GM21360 (cell line): ENCODE data around the gene PHTF2.
A peak's percentile ranks its signal among the peaks of the same experiment; 100 is the strongest.

Experiments used
- ATAC-seq: cut with Tn5 transposase; IDR thresholded peaks from one replicate; pipeline ENCODE4 v1.9.1; 2021; ENCODE audit warnings: mild to moderate bottlenecking, moderate library complexity; ENCODE audit not compliant: unreplicated experiment

The PHTF2 gene

DNA sequence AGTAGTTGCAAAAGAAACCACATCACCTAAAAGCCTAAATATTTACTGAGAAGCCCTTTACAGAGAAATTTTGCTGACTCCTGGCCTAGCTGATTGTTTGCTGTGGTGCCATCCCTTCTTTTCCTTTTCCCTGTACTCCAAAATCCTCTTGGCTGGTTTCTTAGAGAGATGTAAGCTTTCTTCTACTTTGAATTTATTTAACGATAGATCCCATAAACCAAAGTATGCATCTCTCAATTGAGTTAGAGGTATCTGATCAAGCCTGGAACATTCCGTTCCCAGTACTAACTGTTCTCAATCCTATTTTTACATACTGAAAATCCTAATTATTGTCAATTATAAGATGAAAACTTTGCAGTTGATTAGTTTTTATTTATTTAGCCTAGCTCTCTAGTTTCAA lies 6.6 kb upstream of the PHTF2 start:
- no peak for ATAC-seq

GRCh38 chr7:77794000-77794399 lies 4.6 kb upstream of the PHTF2 start:
- no peak for ATAC-seq

DNA sequence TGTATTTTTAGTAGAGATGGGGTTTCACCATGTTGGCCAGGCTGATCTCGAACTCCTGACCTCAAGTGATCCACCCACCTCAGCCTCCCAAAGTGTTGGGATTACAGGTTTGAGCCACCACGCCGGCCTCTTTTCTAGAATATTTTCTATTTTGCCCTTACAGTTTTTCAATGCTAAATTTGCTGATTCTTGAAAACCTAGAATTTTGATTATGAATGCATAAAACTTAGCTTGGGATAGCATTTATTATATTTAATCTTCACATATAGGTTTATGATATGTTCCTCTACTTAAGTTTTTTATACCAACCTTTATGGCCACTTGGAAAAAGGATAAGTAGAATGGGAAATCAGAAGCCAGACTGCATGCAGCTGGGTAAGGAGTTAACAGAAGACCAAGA lies 2.5 kb upstream of the PHTF2 start:
- ATAC-seq = no peak

- no peak for ATAC-seq
Measured at GRCh38 chr7:77796960-77797359, 1.6 kb upstream of the PHTF2 start.

DNA sequence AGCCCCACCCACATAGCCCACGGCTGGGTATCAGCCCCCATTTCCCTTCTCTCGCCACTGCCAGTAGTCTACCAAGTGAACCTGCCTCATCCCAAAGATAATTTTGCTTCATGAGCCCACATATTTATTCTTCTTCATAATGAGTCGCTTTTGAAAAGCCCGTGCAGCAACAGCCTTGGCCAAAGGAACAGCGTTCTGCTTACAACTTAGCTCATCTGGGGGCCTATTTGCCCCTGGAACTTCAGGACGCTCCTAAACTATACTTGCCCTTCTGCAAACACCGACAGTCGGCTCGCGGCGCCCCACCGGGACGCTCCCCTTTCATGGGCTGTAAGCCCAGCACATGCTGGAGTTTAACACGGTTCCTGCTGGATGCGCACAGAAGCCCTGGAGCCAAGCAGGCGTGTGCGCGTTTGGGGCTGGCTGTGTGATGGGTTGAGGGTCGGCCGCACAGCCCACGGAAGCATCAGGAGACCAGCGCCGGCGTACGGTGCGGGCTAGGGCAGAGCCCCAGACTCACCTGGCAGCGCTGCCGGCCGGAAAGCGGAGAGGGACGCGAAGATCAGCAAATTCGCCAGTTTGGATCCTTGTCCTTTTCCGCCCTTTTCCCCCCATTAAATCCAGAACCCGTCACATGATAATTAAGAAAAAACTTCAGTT lies 709 bp upstream of the PHTF2 start:
- ATAC-seq = peak; percentile 31

DNA sequence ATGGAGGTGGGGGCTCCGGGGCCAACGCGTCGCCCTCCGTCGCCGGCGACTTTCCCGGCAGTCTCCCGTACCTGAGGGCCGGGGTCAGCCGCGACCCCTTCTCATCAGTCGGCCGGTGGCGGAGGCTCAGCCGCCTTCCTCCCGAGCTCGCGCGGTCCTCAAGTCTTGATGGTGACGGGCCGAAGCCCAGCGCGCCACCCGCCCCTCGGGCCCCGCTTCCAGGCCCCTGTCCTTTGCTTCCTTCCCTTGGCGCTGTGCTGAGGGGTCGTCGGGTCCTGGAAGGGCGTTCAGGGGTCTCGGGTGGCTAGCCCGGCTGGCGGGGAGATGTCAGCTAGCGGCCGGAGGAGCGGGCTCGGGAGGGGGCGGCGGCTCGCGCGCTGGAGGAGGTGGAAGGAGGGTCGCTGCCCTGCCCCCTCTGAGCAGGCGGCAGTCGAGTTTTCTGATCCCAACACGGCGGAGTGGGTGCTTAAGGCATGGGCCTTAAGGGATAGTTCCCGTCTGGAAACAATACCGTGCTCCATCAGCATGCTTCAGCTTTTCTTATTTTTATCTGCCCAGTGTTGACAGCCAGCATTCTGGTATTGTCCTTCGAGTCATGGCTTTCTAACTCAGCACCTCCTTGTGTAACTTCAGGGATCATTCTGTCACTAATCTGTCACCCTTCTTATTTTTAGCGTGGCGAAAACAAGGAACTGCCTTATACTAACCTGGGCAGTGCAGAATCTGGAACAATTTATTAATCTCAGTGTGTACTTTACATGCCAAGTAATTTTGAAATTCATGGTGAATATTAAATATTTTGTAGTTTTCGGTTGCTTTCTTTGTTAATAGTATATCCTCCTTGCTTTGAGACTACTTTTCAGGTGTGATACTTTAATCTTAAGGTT lies 748 bp downstream of the PHTF2 start:
- peak; percentile 0 for ATAC-seq

DNA sequence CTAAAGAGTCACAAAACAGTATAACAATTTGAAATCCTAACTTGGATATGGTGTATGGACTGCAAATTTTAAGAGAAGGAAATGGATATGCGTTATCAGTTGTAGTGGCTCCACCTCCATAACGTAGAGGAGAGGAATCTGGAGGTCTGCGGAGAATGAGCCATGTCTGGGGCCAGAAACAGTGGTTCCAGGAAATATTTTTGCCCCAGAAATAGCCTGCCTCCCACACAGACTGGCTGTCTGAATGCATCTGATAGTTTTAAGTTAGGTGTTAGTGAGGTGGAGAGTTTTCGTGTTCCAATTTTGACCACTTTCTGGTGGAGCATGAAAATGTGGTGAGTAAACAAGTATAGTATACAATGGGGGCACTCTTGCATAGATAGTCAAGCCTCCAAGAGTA lies 1.6 kb downstream of the PHTF2 start:
- ATAC-seq = peak; percentile 23

GRCh38 chr7:77800730-77801129 lies 2.2 kb downstream of the PHTF2 start:
- no peak for ATAC-seq

DNA sequence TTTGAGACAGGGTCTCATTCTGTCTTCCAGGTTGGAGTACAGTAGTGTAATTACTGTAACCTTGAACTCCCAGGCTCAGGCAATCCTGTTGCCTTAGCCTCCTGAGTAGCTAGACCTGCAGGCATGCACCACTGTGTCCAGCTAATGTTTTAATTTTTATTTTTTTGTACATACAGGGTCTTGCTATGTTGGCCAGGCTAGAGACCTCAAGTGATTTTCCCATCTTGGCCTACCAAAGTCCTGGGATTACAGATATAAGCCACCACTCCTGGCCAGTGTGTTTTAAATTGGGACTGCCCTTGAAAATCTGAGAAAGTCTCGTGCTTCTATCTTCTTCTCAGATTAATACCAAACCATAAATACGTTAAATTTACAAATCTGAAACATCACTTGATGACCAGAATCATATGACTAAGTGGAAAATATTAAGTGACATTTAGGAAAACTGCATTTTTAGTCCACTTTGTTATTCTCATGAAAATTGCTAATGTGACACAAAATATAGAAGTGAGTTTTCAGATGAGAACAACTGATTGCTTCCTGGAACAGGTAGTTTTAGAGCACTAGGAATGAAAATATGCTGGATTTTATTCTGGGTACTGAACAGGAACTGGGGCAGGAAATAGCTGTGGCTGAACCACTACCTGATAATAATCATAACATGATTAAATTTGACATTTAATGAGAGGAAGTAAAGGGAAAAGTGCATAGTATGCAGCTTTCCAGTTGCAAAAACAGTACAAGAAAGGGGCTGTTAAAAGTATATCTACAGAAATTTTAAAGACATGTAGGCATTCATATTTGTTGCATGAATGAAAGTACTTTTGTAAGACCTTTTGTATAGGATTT lies 4.2 kb downstream of the PHTF2 start:
- no peak for ATAC-seq

- ATAC-seq = no peak
Measured at GRCh38 chr7:77806425-77806824, 7.9 kb downstream of the PHTF2 start.

- no peak for ATAC-seq
Measured at GRCh38 chr7:77808517-77808916, 9.9 kb downstream of the PHTF2 start.

DNA sequence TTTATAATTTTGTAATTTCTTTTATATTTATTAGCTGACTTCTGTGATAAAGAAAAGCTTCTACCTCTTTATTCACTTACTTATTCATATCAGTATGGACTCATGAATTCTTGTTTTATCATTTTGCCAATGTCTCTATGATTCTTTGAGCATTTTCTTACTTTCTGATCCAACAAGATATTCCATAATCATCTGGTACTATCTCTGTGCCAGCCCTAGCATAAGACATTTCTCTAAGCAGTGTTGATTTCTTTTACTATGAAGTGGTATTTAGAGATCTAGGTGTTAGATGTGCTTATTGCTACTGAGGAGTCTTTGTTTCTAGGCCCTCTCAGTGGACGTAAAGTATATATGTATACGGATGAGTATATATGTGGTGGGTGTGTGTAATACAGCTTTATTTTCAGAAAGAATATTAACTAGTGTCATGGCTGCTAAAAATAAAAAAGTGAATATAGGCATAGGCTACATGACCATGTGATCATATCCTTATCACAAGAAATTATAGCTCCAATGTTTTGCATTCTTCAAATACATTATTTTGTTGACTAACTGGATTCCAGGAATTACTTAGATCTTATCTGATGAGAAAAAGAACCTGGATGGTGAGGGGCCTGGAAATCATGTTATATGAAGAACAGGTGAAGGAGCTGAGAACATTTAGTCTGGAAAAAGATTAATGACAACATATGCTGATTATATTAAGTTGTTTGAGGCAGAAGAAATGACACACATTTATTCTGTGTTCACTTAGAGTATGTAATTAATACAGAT lies 13.1 kb downstream of the PHTF2 start:
- no peak for ATAC-seq

DNA sequence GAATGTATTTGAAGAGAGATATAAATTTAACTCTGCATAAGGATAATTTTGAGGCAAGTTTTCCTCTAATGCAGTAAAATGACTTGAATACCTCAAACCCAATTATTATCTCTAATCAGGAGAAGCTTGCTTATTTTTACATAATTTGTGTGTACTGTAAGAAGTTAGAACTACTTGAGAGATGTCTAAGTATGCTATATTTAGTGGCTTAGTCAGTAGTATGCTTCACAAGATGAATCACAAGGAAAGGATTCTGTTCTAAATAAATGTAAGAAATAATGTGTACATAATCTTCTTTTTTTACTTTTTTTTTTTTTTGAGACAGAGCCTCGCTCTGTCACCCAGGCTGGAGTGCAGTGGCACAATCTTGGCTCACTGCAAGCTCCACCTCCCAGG lies 13.7 kb downstream of the PHTF2 start:
- ATAC-seq = no peak

- ATAC-seq = no peak
Measured at GRCh38 chr7:77813180-77813579, 14.6 kb downstream of the PHTF2 start.

DNA sequence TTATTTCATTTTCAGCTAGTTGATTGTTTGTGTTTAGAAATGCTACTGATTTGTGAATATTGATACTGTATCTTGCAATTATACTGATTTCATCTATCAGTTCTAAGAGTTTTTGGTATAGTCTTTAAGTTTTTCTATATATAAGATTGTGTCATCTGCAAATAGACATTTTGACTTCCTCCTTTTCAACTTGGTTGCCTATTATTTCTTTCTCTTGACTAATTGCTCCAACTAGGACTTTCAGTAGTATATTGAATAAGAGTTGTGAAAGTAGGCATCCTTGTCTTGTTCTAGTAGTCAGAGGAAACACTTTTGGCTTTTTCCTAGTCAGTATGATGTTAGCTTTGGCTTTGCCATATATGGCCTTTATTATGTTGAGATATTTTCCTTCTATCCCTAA lies 20.4 kb downstream of the PHTF2 start:
- no peak for ATAC-seq

- ATAC-seq = no peak
Measured at GRCh38 chr7:77820967-77821366, 22.4 kb downstream of the PHTF2 start.

DNA sequence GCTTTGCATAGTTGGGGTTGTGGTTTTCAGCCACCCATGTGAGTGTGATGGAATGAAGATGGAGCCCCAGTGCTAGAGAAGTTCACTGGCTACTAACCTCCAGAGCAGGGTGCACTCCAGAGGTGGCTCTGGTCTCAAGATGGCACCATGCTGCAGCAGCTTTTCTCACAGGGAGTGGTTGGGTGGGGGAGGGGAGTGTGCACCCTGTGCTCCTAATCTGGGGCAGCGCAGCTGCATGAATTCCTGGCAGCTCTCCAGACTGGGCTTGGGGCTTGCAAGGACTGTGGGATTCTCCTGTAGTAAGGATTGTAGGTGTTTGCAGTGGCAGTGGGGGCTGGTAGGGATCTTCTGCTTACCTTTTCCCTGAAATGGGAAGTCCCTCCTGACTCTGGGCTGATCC lies 23.7 kb downstream of the PHTF2 start:
- ATAC-seq = no peak

- ATAC-seq = peak; percentile 51
Measured at GRCh38 chr7:77823787-77824186, 25.2 kb downstream of the PHTF2 start.

DNA sequence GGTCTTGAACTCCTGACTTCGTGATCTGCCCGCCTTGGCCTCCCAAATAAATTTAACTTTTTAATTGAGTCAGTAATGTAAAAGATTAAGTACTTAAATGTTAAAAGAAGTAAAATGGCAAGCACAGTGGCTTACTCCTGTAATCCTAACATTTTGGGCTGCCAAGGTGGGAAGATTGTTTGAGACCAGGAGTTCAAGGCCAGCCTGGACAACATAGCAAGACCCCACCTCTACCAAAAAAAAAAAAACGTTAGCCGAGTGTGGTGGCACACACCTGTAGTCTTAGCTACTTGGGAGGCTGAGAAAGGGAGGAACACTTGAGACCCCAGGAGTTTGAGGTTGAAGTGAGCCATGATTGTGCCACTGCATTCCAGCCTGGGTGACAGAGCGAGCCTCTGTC lies 26.1 kb downstream of the PHTF2 start:
- ATAC-seq = no peak

DNA sequence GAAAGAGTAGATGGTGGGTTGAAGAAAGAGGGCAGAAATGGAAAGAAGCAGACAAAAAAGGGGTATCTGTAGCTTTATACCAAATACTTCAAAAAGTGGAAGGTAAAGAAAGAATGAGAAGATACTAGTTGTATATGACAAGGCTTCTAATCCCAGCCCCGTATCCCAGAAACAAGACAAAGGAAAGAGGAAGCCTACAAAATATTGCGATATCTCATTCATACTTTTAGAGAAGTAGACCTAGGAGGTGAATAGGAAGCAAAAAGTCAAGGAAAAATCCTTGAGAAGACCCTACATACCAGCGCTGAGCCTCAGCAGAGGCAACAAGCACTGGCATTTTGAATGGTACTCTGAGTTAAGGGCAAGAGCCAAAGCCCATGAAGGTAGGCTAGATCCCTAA lies 26.6 kb downstream of the PHTF2 start:
- no peak for ATAC-seq

GRCh38 chr7:77826300-77826699 lies 27.7 kb downstream of the PHTF2 start:
- no peak for ATAC-seq
